Activated CD8-positive, alpha-beta memory T cell treated with anti-CD3 and anti-CD28 coated beads, Interleukin-2, amount 50 U/mL, for 24 hours (primary cell): ENCODE measurements around the gene SNRPA1.

Source experiments
- DNase-seq: peaks from one replicate; pipeline ENCODE4 v3.0.0-alpha.2; 2020; ENCODE audit errors: extremely low read depth

Gene SNRPA1

GRCh38 chr15:101262551-101262950 is 32.5 kb downstream of the SNRPA1 start:
- no peak for DNase-seq

- DNase-seq: no peak
Observed at GRCh38 chr15:101258238-101259144, 36.6 kb downstream of the SNRPA1 start.

- no peak for DNase-seq
Observed at GRCh38 chr15:101256757-101257156, 38.3 kb downstream of the SNRPA1 start.

GRCh38 chr15:101255615-101256241 is 39.3 kb downstream of the SNRPA1 start:
- DNase-seq: no peak

GRCh38 chr15:101255051-101255395 is 40.0 kb downstream of the SNRPA1 start:
- DNase-seq: no peak

- no peak for DNase-seq
Observed at GRCh38 chr15:101254157-101255050, 40.6 kb downstream of the SNRPA1 start.

GRCh38 chr15:101252836-101253235 is 42.2 kb downstream of the SNRPA1 start:
- no peak for DNase-seq

GRCh38 chr15:101251830-101252820 is 42.9 kb downstream of the SNRPA1 start, which contains the start of gene CHSY1:
Gene CHSY1, minus strand, starts transcription at chr15:101252048. Its CDS starts 592 bp downstream, at chr15:101251456.
- peak; percentile 64 for DNase-seq

- no peak for DNase-seq
Observed at GRCh38 chr15:101250873-101251829, 43.9 kb downstream of the SNRPA1 start.

- no peak for DNase-seq
Observed at GRCh38 chr15:101250341-101250831, 44.7 kb downstream of the SNRPA1 start.

GRCh38 chr15:101248274-101248673 is 46.8 kb downstream of the SNRPA1 start:
- no peak for DNase-seq

- no peak for DNase-seq
Observed at GRCh38 chr15:101246824-101247745, 48.0 kb downstream of the SNRPA1 start.

GRCh38 chr15:101246391-101246790 is 48.7 kb downstream of the SNRPA1 start:
- DNase-seq: no peak

- no peak for DNase-seq
Observed at GRCh38 chr15:101244889-101245668, 50.0 kb downstream of the SNRPA1 start.

GRCh38 chr15:101244036-101244781 is 50.8 kb downstream of the SNRPA1 start:
- no peak for DNase-seq

- no peak for DNase-seq
Observed at GRCh38 chr15:101243420-101243819, 51.6 kb downstream of the SNRPA1 start.

- no peak for DNase-seq
Observed at GRCh38 chr15:101242999-101243336, 52.1 kb downstream of the SNRPA1 start.
